DND-41 (cell line): ENCODE measurements around the gene APCDD1L.
A peak's percentile ranks its signal among the peaks of the same experiment; 100 is the strongest.

Source experiments
- ATAC-seq: fragments of 200-7000 bp; cut with Tn5 transposase; 3 replicates; pipeline ENCODE4 v1.9.1; 2021; ENCODE audit warnings: low read depth; ENCODE audit not compliant: insufficient read depth
- DNase-seq: peaks from one replicate; pipeline ENCODE4 v3.0.0-alpha.2; 2020
- H2AFZ ChIP-seq: 2 replicates; pipeline ENCODE4 v1.6.0; 2012; ENCODE audit warnings: low read depth, low read length
- H3K27ac ChIP-seq: 2 replicates; pipeline ENCODE4 v1.5.1; 2012; ENCODE audit warnings: low read length, inconsistent platforms
- H3K27me3 ChIP-seq: fragments of 200-600 bp; sonication (generic); 2 replicates; pipeline ENCODE4 v1.6.0; 2012; ENCODE audit warnings: low read length, mild to moderate bottlenecking, inconsistent platforms; ENCODE audit not compliant: insufficient read depth, poor library complexity
- H3K36me3 ChIP-seq: 2 replicates; pipeline ENCODE4 v1.5.1; 2012; ENCODE audit warnings: low read length, inconsistent platforms; ENCODE audit not compliant: insufficient read depth
- H3K4me1 ChIP-seq: 2 replicates; pipeline ENCODE4 v1.5.1; 2012; ENCODE audit warnings: mild to moderate bottlenecking, low read length; ENCODE audit not compliant: insufficient read depth
- H3K4me2 ChIP-seq: 2 replicates; pipeline ENCODE4 v1.6.0; 2012; ENCODE audit warnings: mild to moderate bottlenecking, moderate library complexity, low read length, inconsistent platforms; ENCODE audit not compliant: insufficient read depth
- H3K4me3 ChIP-seq, 2 experiments: fragments of 200-600 bp in 1 of 2; shearing (Covaris generic) in 1 of 2; 2 replicates each; pipeline ENCODE4 v1.5.1; 2012 to 2016; ENCODE audit warnings: inconsistent platforms in 2 of 2, low read length in 2 of 2, mild to moderate bottlenecking in 2 of 2, low read depth in 1 of 2, moderate library complexity in 1 of 2
- H3K79me2 ChIP-seq: 2 replicates; pipeline ENCODE4 v1.6.0; 2012; ENCODE audit warnings: low read length, inconsistent platforms; ENCODE audit not compliant: insufficient read depth
- H3K9ac ChIP-seq: 2 replicates; pipeline ENCODE4 v1.6.0; 2012; ENCODE audit warnings: low read depth, mild to moderate bottlenecking, inconsistent platforms, low read length, moderate library complexity
- H3K9me3 ChIP-seq: 2 replicates; pipeline ENCODE4 v1.5.1; 2012; ENCODE audit warnings: low read length, moderate library complexity, mild to moderate bottlenecking, inconsistent platforms; ENCODE audit not compliant: insufficient read depth, severe bottlenecking
- H4K20me1 ChIP-seq: 2 replicates; pipeline ENCODE4 v1.6.0; 2012; ENCODE audit warnings: low read length; ENCODE audit not compliant: insufficient read depth
- EZH2 ChIP-seq: IDR thresholded peaks from 3 replicates; pipeline ENCODE4 v1.6.1; 2012; ENCODE audit warnings: borderline replicate concordance, low read depth, mild to moderate bottlenecking, moderate library complexity, low read length, inconsistent platforms; ENCODE audit not compliant: severe bottlenecking
- TF ChIP-seq, protein P1 (sequence below): IDR thresholded peaks from 2 replicates; pipeline ENCODE4 v1.5.1; 2012; ENCODE audit warnings: borderline replicate concordance, low read length, moderate library complexity, mild to moderate bottlenecking; ENCODE audit not compliant: poor library complexity, severe bottlenecking; ENCODE audit errors: extremely low read depth

APCDD1L gene

DNA sequence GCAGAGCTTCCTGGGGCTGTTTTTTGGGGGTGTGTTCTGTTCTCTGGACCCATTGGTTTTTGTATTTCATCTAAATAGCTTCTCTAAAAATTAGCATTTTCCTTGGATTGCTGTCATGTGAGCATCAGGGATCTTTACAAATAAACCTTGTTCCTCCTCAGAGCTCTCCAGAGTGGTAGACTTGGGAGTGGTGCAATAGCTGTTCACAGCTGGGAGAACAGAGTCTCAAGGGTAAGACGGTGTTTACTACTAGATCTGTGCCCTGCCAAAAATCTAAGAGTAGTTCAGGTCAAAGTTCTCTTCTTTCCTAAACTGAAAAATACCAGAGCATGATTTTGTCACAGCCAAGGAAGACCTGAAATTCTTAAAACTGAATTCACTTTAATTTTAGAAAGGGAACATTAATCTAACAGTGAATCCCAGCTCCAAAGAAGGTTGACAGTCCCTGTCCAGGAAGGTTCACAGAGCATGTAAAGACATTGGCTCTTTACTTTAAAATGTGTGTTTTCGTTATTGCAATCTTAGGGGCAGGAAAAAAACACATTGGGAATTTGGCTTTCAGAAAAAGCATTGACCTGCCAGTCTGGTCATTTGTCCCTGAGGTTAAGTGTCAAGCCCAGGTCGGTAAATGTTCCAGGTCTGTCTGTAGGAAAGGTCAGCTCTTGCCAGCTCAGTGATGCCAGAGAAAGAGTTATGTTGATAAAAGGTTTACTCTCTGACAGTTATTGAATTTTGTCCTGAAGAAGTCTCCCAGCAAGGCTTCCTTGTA lies 82.8 kb downstream of the APCDD1L start:
- no peak overlapping the region for H3K9ac ChIP-seq
- H3K9me3 ChIP-seq = no peaks in the 10 kb centered on the region
- H4K20me1 ChIP-seq = peaks cover 85% of the 10 kb centered on the region
- H3K27me3 ChIP-seq = no peaks in the 10 kb centered on the region
- no peak overlapping the region for H2AFZ ChIP-seq
- H3K79me2 ChIP-seq = peaks cover 98% of the 10 kb centered on the region
- no peak for TF ChIP-seq EZH2
- TF ChIP-seq, protein P1, sequence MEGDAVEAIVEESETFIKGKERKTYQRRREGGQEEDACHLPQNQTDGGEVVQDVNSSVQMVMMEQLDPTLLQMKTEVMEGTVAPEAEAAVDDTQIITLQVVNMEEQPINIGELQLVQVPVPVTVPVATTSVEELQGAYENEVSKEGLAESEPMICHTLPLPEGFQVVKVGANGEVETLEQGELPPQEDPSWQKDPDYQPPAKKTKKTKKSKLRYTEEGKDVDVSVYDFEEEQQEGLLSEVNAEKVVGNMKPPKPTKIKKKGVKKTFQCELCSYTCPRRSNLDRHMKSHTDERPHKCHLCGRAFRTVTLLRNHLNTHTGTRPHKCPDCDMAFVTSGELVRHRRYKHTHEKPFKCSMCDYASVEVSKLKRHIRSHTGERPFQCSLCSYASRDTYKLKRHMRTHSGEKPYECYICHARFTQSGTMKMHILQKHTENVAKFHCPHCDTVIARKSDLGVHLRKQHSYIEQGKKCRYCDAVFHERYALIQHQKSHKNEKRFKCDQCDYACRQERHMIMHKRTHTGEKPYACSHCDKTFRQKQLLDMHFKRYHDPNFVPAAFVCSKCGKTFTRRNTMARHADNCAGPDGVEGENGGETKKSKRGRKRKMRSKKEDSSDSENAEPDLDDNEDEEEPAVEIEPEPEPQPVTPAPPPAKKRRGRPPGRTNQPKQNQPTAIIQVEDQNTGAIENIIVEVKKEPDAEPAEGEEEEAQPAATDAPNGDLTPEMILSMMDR = no peak
- DNase-seq (no peak), ATAC-seq (no peak)
- H3K4me3 ChIP-seq = no peak overlapping the region
- H3K4me2 ChIP-seq = no peak overlapping the region
- peak overlapping the region; percentile 9; the same call in 1 of the 2 replicates for H3K27ac ChIP-seq
- H3K4me1 ChIP-seq = peaks cover 16% of the 10 kb centered on the region; the same call in 1 of the 2 replicates
- peaks cover 70% of the 10 kb centered on the region for H3K36me3 ChIP-seq

DNA sequence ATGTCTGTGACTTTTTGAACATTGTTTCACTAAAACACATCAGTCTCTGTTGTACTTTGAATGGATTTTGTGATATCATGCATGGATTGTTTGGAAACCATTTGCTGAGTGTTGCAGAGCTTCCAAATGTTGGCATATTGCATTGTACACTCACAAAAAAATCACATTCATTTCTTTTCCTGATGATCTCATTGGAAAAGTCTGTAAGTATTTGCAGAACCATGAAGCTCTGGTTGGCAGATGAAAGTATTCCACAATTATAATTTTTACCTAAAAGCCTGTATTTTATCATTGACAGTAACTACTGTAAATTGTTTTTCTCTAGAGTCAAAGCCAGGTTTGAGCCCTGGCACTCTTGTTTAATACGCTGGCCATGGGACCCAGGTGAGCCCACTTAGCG lies 84.1 kb downstream of the APCDD1L start:
- H4K20me1 ChIP-seq = peaks cover 89% of the 10 kb centered on the region
- H3K9me3 ChIP-seq = no peaks in the 10 kb centered on the region
- no peak overlapping the region for H3K4me3 ChIP-seq
- DNase-seq (no peak), ATAC-seq (no peak)
- peaks cover 72% of the 10 kb centered on the region for H3K36me3 ChIP-seq
- no peak overlapping the region for H2AFZ ChIP-seq
- H3K27ac ChIP-seq = no peak overlapping the region
- H3K27me3 ChIP-seq = no peaks in the 10 kb centered on the region
- H3K4me1 ChIP-seq = peaks cover 16% of the 10 kb centered on the region; the same call in 1 of the 2 replicates
- no peak overlapping the region for H3K9ac ChIP-seq
- H3K4me2 ChIP-seq = no peak overlapping the region
- TF ChIP-seq EZH2 = no peak
- TF ChIP-seq, protein P1 = no peak
- peaks cover 98% of the 10 kb centered on the region for H3K79me2 ChIP-seq

GRCh38 chr20:58429303-58429702 lies 85.9 kb downstream of the APCDD1L start:
- Histone ChIP-seq H3K4me1 (peaks cover 16% of the 10 kb centered on the region; the same call in 1 of the 2 replicates), H3K27me3 (no peaks in the 10 kb centered on the region), H3K4me3 (no peak overlapping the region), H3K4me2 (no peak overlapping the region), H2AFZ (no peak overlapping the region), H3K27ac (no peak overlapping the region; the same call in 1 of the 2 replicates), H3K79me2 (peaks cover 99% of the 10 kb centered on the region), H3K9me3 (no peaks in the 10 kb centered on the region), H3K9ac (no peak overlapping the region), H4K20me1 (peaks cover 89% of the 10 kb centered on the region), H3K36me3 (peaks cover 71% of the 10 kb centered on the region)
- no peak for TF ChIP-seq EZH2
- TF ChIP-seq, protein P1 = no peak
- ATAC-seq (no peak), DNase-seq (no peak)
